Lower lobe of right lung (tissue), 2 donors: Measurements from ENCODE around the gene COX7A2L. TPM values are rescaled to one million over a fixed set of nuclear protein-coding genes. Genes with fewer than 3 reads are reported as not detected.

Experiments used
- ATAC-seq, 2 donors: fragments of 200-7000 bp; cut with Tn5 transposase; one replicate each; pipeline ENCODE4 v1.9.1; 2020 to 2022; ENCODE audit warnings: mild to moderate bottlenecking in 2 of 2, moderate library complexity in 2 of 2
- DNase-seq: peaks from one replicate; pipeline ENCODE4 v3.0.0-alpha.2; 2020
- H3K27ac ChIP-seq: fragments of 200-600 bp; one replicate; pipeline ENCODE4 v1.8.0; 2022
- H3K27me3 ChIP-seq: fragments of 200-600 bp; one replicate; pipeline ENCODE4 v1.8.0; 2022; ENCODE audit warnings: low read depth
- H3K36me3 ChIP-seq: fragments of 200-600 bp; one replicate; pipeline ENCODE4 v1.8.0; 2022; ENCODE audit warnings: mild to moderate bottlenecking
- H3K4me1 ChIP-seq: fragments of 200-600 bp; one replicate; pipeline ENCODE4 v1.8.0; 2022
- H3K4me3 ChIP-seq: fragments of 200-600 bp; one replicate; pipeline ENCODE4 v1.8.0; 2022; ENCODE audit warnings: mild to moderate bottlenecking
- H3K9me3 ChIP-seq: fragments of 200-600 bp; one replicate; pipeline ENCODE4 v1.8.0; 2022
- CTCF ChIP-seq: fragments of 200-600 bp; IDR thresholded peaks from one replicate; pipeline ENCODE4 v1.8.0; 2022; ENCODE audit warnings: antibody characterized with exemption, mild to moderate bottlenecking
- intact Hi-C: fragments of 100-400 bp; cut with DNase I; formaldehyde crosslinking; loops from one replicate; pipeline ENCODE4 v1.11.0; 2022
- total RNA-seq: library from RNA; stranded (reverse); fragmentation: NEBNext Ultra II Directional; extraction: Animal tissue kit (Norgen Biotek cat#: 25700); gene quantifications from one replicate; pipeline ENCODE4 v1.2.1, GENCODE V29; 2021
- donor health status: DM: no; HTN: yes; CAD: no; lungs with severe emphysema.

Gene COX7A2L
- total RNA-seq, 1 donor from 2014 or later = 89.4 TPM

GRCh38 chr2:42331569-42332284 is 29.3 kb downstream of the COX7A2L start:
- H3K27me3 ChIP-seq = no peaks in the 10 kb centered on the region
- TF ChIP-seq CTCF = no peak
- intact Hi-C loops = no loop called here
- peaks cover 94% of the 10 kb centered on the region for H3K36me3 ChIP-seq
- ATAC-seq (no peak), DNase-seq (no peak)
- no peaks in the 10 kb centered on the region for H3K9me3 ChIP-seq
- no peaks in the 10 kb centered on the region for H3K4me1 ChIP-seq
- H3K27ac ChIP-seq = no peak overlapping the region
- H3K4me3 ChIP-seq = no peak overlapping the region

- intact Hi-C loops = no loop called here
- no peak for TF ChIP-seq CTCF
These were observed 31.3 kb downstream of the COX7A2L start for GRCh38 chr2:42329736-42330135.

GRCh38 chr2:42328923-42329322 is 32.1 kb downstream of the COX7A2L start:
- DNase-seq (no peak), ATAC-seq (no peak)
- intact Hi-C loops = no loop called here
- no peaks in the 10 kb centered on the region for H3K9me3 ChIP-seq
- H3K4me1 ChIP-seq = no peaks in the 10 kb centered on the region
- no peak overlapping the region for H3K27ac ChIP-seq
- no peak for TF ChIP-seq CTCF
- peaks cover 92% of the 10 kb centered on the region for H3K36me3 ChIP-seq
- no peaks in the 10 kb centered on the region for H3K27me3 ChIP-seq
- H3K4me3 ChIP-seq = no peak overlapping the region

More at GRCh38 chr2:42329736-42330135, 31.3 kb downstream of the COX7A2L start:
- Histone ChIP-seq H3K4me1 (no peaks in the 10 kb centered on the region), H3K27ac (no peak overlapping the region), H3K27me3 (no peaks in the 10 kb centered on the region), H3K36me3 (peaks cover 94% of the 10 kb centered on the region), H3K9me3 (no peaks in the 10 kb centered on the region), H3K4me3 (no peak overlapping the region)
- ATAC-seq (no peak), DNase-seq (no peak)

GRCh38 chr2:42328148-42328833 is 32.7 kb downstream of the COX7A2L start:
- Histone ChIP-seq H3K9me3 (no peaks in the 10 kb centered on the region), H3K36me3 (peaks cover 89% of the 10 kb centered on the region), H3K27me3 (no peaks in the 10 kb centered on the region), H3K4me1 (no peaks in the 10 kb centered on the region), H3K4me3 (no peak overlapping the region), H3K27ac (no peak overlapping the region)
- intact Hi-C loops = no loop called here
- DNase-seq (no peak), ATAC-seq (no peak)
- peak; percentile 50 for TF ChIP-seq CTCF

- Histone ChIP-seq H3K4me3 (no peak overlapping the region), H3K36me3 (peaks cover 89% of the 10 kb centered on the region), H3K27me3 (no peaks in the 10 kb centered on the region), H3K9me3 (no peaks in the 10 kb centered on the region), H3K4me1 (no peaks in the 10 kb centered on the region), H3K27ac (no peak overlapping the region)
- TF ChIP-seq CTCF = no peak
- DNase-seq = no peak
- no peak for ATAC-seq
- intact Hi-C loops = no loop called here
These were observed 33.9 kb downstream of the COX7A2L start for GRCh38 chr2:42327125-42327524.
